Neural cell (in vitro differentiated cells): ENCODE data around the gene RNF19B. TPM values are rescaled to one million over a fixed set of nuclear protein-coding genes. Genes with fewer than 3 reads are reported as not detected.

Source experiments
- H2AFZ ChIP-seq: fragments of 200-600, 300-800 bp; sonication (generic), shearing (Covaris generic); 2 replicates; pipeline ENCODE4 v1.6.0; 2014; ENCODE audit warnings: low read depth, mild to moderate bottlenecking, antibody characterized with exemption, low read length, moderate library complexity
- H3F3A ChIP-seq: fragments of 200-600 bp; shearing (Covaris generic); 2 replicates; pipeline ENCODE4 v1.6.1; 2016; ENCODE audit warnings: mild to moderate bottlenecking, moderate library complexity, mixed read lengths, antibody characterized with exemption, low read length; ENCODE audit not compliant: insufficient read depth, poor library complexity, severe bottlenecking
- H3K27ac ChIP-seq: fragments of 200-600, 300-800 bp; sonication (generic), shearing (Covaris generic); 2 replicates; pipeline ENCODE4 v1.5.1; 2014; ENCODE audit warnings: mild to moderate bottlenecking, low read length, moderate library complexity
- H3K27me3 ChIP-seq: fragments of 300-800, 200-600 bp; sonication (generic), shearing (Covaris generic); 2 replicates; pipeline ENCODE4 v1.6.0; 2014; ENCODE audit warnings: mild to moderate bottlenecking, low read depth, low read length, moderate library complexity; ENCODE audit not compliant: insufficient read depth
- H3K36me3 ChIP-seq: fragments of 300-800, 200-600 bp; sonication (generic), shearing (Covaris generic); 2 replicates; pipeline ENCODE4 v1.5.1; 2014; ENCODE audit warnings: mild to moderate bottlenecking, antibody characterized with exemption, low read length, moderate library complexity; ENCODE audit not compliant: insufficient read depth
- H3K4me2 ChIP-seq: fragments of 300-800, 200-600 bp; sonication (generic), shearing (Covaris generic); 2 replicates; pipeline ENCODE4 v1.6.0; 2014; ENCODE audit warnings: mild to moderate bottlenecking, low read length
- H3K4me3 ChIP-seq: fragments of 300-800, 200-600 bp; sonication (generic), shearing (Covaris generic); 2 replicates; pipeline ENCODE4 v1.5.1; 2014; ENCODE audit warnings: mild to moderate bottlenecking, low read length, moderate library complexity
- H3K79me2 ChIP-seq: fragments of 200-600 bp; shearing (Covaris generic); replicated peaks from 2 replicates; pipeline ENCODE4 v1.6.0; 2014; ENCODE audit warnings: mild to moderate bottlenecking, low read length, moderate library complexity; ENCODE audit not compliant: insufficient read depth
- H3K9ac ChIP-seq: fragments of 300-800, 200-600 bp; sonication (generic), shearing (Covaris generic); 2 replicates; pipeline ENCODE4 v1.6.1; 2016; ENCODE audit warnings: mild to moderate bottlenecking, low read length, mixed read lengths
- H3K9me2 ChIP-seq: fragments of 200-600 bp; shearing (Covaris generic); 2 replicates; pipeline ENCODE4 v1.6.1; 2016; ENCODE audit warnings: mild to moderate bottlenecking, low read length, mixed read lengths; ENCODE audit not compliant: insufficient read depth
- H3K9me3 ChIP-seq: fragments of 200-600, 300-800 bp; sonication (generic), shearing (Covaris generic); 2 replicates; pipeline ENCODE4 v1.6.1; 2016; ENCODE audit warnings: mild to moderate bottlenecking, mixed run types, low read length, moderate library complexity, mixed read lengths
- H4K20me1 ChIP-seq: fragments of 200-600 bp; shearing (Covaris generic); 2 replicates; pipeline ENCODE4 v1.6.1; 2016; ENCODE audit warnings: mild to moderate bottlenecking, mixed run types; ENCODE audit not compliant: insufficient read depth
- EP300 ChIP-seq: fragments of 450-650 bp; conservative IDR thresholded peaks from 2 replicates; pipeline ENCODE4 v1.6.1; 2014; ENCODE audit warnings: antibody characterized with exemption, mild to moderate bottlenecking, moderate library complexity; ENCODE audit not compliant: poor library complexity, severe bottlenecking
- EZH2 ChIP-seq: fragments of 200-600, 300-800 bp; shearing (Covaris generic), sonication (generic); IDR thresholded peaks from 2 replicates; pipeline ENCODE4 v1.6.1; 2014; ENCODE audit warnings: antibody characterized with exemption, low read length, borderline replicate concordance, mild to moderate bottlenecking; ENCODE audit not compliant: insufficient read depth, poor library complexity, severe bottlenecking
- MXI1 ChIP-seq: fragments of 450-650 bp; conservative IDR thresholded peaks from 2 replicates; pipeline ENCODE4 v1.6.1; 2014; ENCODE audit warnings: antibody characterized with exemption, mild to moderate bottlenecking; ENCODE audit not compliant: poor library complexity, severe bottlenecking
- POLR2AphosphoS5 ChIP-seq: IDR thresholded peaks from 2 replicates; pipeline ENCODE4 v1.6.1; 2012
- RAD21 ChIP-seq: fragments of 450-650 bp; conservative IDR thresholded peaks from 2 replicates; pipeline ENCODE4 v1.6.1; 2014; ENCODE audit warnings: antibody characterized with exemption, mild to moderate bottlenecking, moderate library complexity
- SMC3 ChIP-seq: fragments of 450-650 bp; conservative IDR thresholded peaks from 2 replicates; pipeline ENCODE4 v1.6.1; 2014; ENCODE audit warnings: antibody characterized with exemption, mild to moderate bottlenecking, moderate library complexity; ENCODE audit not compliant: poor library complexity
- TAF1 ChIP-seq: IDR thresholded peaks from 2 replicates; pipeline ENCODE4 v1.6.1; 2012; ENCODE audit warnings: low read depth
- polyA plus RNA-seq: library from polyadenylated mRNA; depleted of rRNA; stranded (reverse); fragments of >200 nt; gene quantifications from 2 replicates; pipeline ENCODE4 v1.2.3, GENCODE V29; 2014
- TF ChIP-seq, protein P1 (sequence below): IDR thresholded peaks from 2 replicates; pipeline ENCODE4 v1.6.1; 2012; ENCODE audit warnings: borderline replicate concordance
- TF ChIP-seq, protein P2 (sequence below): fragments of 450-650 bp; IDR thresholded peaks from 2 replicates; pipeline ENCODE4 v1.5.1; 2014; ENCODE audit warnings: antibody characterized with exemption, mild to moderate bottlenecking, moderate library complexity; ENCODE audit not compliant: poor library complexity, severe bottlenecking

The RNF19B gene
- polyA plus RNA-seq, 1 donor from 2014 or later = 22.1 TPM

- no peak overlapping the region for H3K9ac ChIP-seq
- no peaks in the 10 kb centered on the region for H3K27me3 ChIP-seq
- no peaks in the 10 kb centered on the region for H3K9me3 ChIP-seq
- no peaks in the 10 kb centered on the region for H3K9me2 ChIP-seq
- no peak overlapping the region for H3K27ac ChIP-seq
- TF ChIP-seq RAD21 = no peak
- TF ChIP-seq SMC3 = no peak
- no peak for TF ChIP-seq MXI1
- no peak for TF ChIP-seq POLR2AphosphoS5
- TF ChIP-seq, protein P1, sequence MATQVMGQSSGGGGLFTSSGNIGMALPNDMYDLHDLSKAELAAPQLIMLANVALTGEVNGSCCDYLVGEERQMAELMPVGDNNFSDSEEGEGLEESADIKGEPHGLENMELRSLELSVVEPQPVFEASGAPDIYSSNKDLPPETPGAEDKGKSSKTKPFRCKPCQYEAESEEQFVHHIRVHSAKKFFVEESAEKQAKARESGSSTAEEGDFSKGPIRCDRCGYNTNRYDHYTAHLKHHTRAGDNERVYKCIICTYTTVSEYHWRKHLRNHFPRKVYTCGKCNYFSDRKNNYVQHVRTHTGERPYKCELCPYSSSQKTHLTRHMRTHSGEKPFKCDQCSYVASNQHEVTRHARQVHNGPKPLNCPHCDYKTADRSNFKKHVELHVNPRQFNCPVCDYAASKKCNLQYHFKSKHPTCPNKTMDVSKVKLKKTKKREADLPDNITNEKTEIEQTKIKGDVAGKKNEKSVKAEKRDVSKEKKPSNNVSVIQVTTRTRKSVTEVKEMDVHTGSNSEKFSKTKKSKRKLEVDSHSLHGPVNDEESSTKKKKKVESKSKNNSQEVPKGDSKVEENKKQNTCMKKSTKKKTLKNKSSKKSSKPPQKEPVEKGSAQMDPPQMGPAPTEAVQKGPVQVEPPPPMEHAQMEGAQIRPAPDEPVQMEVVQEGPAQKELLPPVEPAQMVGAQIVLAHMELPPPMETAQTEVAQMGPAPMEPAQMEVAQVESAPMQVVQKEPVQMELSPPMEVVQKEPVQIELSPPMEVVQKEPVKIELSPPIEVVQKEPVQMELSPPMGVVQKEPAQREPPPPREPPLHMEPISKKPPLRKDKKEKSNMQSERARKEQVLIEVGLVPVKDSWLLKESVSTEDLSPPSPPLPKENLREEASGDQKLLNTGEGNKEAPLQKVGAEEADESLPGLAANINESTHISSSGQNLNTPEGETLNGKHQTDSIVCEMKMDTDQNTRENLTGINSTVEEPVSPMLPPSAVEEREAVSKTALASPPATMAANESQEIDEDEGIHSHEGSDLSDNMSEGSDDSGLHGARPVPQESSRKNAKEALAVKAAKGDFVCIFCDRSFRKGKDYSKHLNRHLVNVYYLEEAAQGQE = no peak
- no peak for TF ChIP-seq EZH2
- TF ChIP-seq, protein P2, sequence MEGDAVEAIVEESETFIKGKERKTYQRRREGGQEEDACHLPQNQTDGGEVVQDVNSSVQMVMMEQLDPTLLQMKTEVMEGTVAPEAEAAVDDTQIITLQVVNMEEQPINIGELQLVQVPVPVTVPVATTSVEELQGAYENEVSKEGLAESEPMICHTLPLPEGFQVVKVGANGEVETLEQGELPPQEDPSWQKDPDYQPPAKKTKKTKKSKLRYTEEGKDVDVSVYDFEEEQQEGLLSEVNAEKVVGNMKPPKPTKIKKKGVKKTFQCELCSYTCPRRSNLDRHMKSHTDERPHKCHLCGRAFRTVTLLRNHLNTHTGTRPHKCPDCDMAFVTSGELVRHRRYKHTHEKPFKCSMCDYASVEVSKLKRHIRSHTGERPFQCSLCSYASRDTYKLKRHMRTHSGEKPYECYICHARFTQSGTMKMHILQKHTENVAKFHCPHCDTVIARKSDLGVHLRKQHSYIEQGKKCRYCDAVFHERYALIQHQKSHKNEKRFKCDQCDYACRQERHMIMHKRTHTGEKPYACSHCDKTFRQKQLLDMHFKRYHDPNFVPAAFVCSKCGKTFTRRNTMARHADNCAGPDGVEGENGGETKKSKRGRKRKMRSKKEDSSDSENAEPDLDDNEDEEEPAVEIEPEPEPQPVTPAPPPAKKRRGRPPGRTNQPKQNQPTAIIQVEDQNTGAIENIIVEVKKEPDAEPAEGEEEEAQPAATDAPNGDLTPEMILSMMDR = no peak
- TF ChIP-seq EP300 = no peak
- TF ChIP-seq TAF1 = no peak
- H3K4me3 ChIP-seq = no peak overlapping the region
- no peak overlapping the region for H2AFZ ChIP-seq
- no peaks in the 10 kb centered on the region for H3K79me2 ChIP-seq
- peaks cover 4% of the 10 kb centered on the region for H3K36me3 ChIP-seq
- H3K4me2 ChIP-seq = no peak overlapping the region
- no peaks in the 10 kb centered on the region for H3F3A ChIP-seq
- H4K20me1 ChIP-seq = no peaks in the 10 kb centered on the region
Observed at GRCh38 chr1:32946413-32946812, 18.2 kb downstream of the RNF19B start.

GRCh38 chr1:32944180-32944579 lies 20.4 kb downstream of the RNF19B start:
- no peak overlapping the region for H3K27ac ChIP-seq
- H3K36me3 ChIP-seq = peaks cover 4% of the 10 kb centered on the region
- no peak overlapping the region for H2AFZ ChIP-seq
- no peaks in the 10 kb centered on the region for H3K9me2 ChIP-seq
- no peak overlapping the region for H3K9ac ChIP-seq
- no peaks in the 10 kb centered on the region for H3K27me3 ChIP-seq
- no peak overlapping the region for H3K4me2 ChIP-seq
- H4K20me1 ChIP-seq = no peaks in the 10 kb centered on the region
- no peaks in the 10 kb centered on the region for H3K9me3 ChIP-seq
- H3F3A ChIP-seq = no peaks in the 10 kb centered on the region
- TF ChIP-seq, protein P2 = no peak
- TF ChIP-seq TAF1 (no peak), EZH2 (no peak), MXI1 (no peak), POLR2AphosphoS5 (no peak), EP300 (no peak), RAD21 (no peak), SMC3 (no peak)
- TF ChIP-seq, protein P1 = no peak
- H3K79me2 ChIP-seq = no peaks in the 10 kb centered on the region
- no peak overlapping the region for H3K4me3 ChIP-seq
